Suppressor macrophage treated with lipopolysaccharide for 4 hours (primary cell): ENCODE measurements around the gene PLA2G6.
A peak's percentile ranks its signal among the peaks of the same experiment; 100 is the strongest.

ENCODE experiments used
- DNase-seq: peaks from one replicate; pipeline ENCODE4 v3.0.0-alpha.2; 2020

Gene PLA2G6

DNA sequence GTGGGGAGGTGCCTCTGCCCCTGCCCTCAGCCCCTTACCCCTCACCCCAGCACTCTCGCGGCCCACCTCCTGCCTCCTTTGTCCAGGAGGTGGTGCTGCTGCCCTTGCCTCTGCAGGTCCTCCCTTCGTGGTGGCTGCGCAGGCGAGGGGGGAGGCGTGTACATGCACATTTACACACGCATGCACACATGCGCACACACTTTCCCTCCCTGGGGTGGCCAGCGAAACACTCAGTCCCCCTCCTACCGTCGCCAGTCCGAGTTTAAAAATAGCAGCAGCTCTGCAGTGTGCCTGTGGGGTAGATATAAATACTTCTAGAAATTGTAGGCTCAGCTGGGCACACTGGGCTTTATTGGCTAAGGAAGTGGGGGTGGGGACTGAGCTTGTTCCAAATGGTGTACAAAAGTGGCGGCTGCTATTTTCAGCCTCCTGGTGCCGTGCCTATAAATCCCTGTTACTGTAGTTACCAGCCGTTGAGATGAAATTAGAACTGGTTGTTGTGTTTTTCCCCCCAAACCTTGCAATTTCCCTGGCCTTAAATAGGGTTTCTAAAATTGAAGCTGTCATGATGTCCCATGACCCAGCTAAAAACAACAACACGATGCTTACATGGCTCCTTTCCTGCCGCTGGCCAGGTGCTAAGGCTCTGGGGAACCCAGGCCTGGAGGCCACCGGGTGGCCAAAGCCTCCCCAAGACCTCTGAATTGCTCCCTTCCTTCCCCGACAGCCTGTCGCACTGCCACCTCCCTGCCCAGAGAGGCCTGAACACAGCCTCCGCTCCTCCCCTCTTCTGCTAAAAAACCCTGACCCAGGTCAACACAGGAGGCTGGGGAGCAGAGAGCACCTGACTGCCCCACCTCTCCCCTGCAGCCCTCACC is 112.0 kb downstream of the PLA2G6 start:
- no peak for DNase-seq

GRCh38 chr22:38068641-38069371 is 112.8 kb downstream of the PLA2G6 start:
- DNase-seq = no peak

GRCh38 chr22:38067761-38068360 is 113.8 kb downstream of the PLA2G6 start:
- no peak for DNase-seq

DNA sequence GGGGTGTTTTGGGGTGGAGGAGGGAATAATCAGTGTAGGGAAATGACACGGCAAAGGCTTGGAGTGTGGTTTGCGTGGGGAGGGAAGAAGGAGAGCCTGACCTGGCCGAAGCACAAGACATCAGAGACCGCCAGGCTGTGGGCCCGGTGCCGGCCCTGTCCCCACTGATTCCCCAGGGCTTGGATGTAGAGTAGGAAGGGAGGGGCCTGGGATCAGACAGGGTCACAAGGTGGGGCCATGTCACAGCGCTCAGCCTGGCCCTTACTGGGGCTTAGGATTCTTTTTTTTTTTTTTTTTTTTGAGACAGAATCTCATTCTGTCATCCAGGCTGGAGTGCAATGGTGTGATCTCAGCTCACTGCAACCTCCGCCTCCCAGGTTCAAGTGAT is 114.6 kb downstream of the PLA2G6 start:
- DNase-seq = no peak

GRCh38 chr22:38066381-38067027 is 115.1 kb downstream of the PLA2G6 start:
- DNase-seq = no peak

DNA sequence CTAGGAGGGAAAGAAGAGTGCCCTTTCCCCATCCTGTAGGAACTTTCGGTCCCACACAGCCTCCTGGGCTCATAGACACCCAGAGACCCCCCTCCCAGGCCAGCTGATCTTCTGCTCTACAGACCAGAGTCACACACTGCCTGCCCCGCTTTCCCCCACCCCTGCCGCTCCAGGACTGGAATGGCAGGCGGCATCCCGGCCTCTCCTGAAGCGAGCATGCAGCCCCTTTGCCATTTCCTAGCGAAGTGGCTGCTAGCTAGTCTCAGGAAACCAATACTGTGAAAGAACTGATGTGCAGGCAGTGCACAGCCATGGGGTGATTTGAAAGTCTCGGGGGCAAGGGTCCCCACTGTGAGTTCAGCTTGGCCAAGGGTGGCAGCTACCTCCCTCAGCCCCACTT is 116.1 kb downstream of the PLA2G6 start:
- no peak for DNase-seq

DNA sequence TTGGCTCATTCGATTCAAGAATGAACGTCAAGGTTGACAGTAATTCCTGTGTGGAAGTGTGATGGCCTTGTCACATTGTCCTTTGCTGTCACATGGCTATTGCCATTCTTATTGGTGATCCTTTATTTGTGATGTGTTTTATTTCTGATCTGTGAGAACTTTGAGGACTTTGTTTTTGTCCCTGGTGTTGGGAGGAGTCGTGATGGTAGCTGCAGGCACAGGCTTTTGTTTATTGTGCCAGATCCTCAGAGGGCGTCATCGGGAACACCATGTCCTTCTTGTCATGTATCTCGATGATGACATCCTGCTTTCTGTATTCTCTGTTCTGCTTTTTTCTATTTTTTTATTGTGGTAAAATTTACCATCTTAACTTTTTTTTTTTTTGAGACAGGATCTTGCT is 118.8 kb downstream of the PLA2G6 start:
- DNase-seq = peak; percentile 69
